Measurements from ENCODE around the gene FRAT2.

FRAT2 gene

GRCh38 chr10:97334370-97335175 is at the start of gene FRAT2:
Gene FRAT2, minus strand, starts transcription at chr10:97334729. Its CDS starts 157 bp downstream, at chr10:97334572.
- DNase-seq = peak; percentile 88

GRCh38 chr10:97384156-97384555 is 49.6 kb upstream of the FRAT2 start:
- no peak for DNase-seq

GRCh38 chr10:97383159-97383558 is 48.6 kb upstream of the FRAT2 start:
- no peak for DNase-seq

- no peak for DNase-seq
Observed at GRCh38 chr10:97381626-97382025, 47.1 kb upstream of the FRAT2 start.

- no peak for DNase-seq
Observed at GRCh38 chr10:97380516-97380915, 46.0 kb upstream of the FRAT2 start.

- DNase-seq = no peak
Observed at GRCh38 chr10:97378933-97379921, 44.7 kb upstream of the FRAT2 start.

- no peak for DNase-seq
Observed at GRCh38 chr10:97376413-97376812, 41.9 kb upstream of the FRAT2 start.

- DNase-seq = no peak
Observed at GRCh38 chr10:97373456-97373855, 38.9 kb upstream of the FRAT2 start.

- DNase-seq = no peak
Observed at GRCh38 chr10:97372233-97372875, 37.8 kb upstream of the FRAT2 start.

- DNase-seq = no peak
Observed at GRCh38 chr10:97371696-97372095, 37.2 kb upstream of the FRAT2 start.

GRCh38 chr10:97367126-97367649 is 32.7 kb upstream of the FRAT2 start:
- no peak for DNase-seq

- DNase-seq = no peak
Observed at GRCh38 chr10:97366572-97366971, 32.0 kb upstream of the FRAT2 start.

- DNase-seq = peak; percentile 73
Observed at GRCh38 chr10:97365761-97366351, 31.3 kb upstream of the FRAT2 start.

GRCh38 chr10:97363071-97363470 is 28.5 kb upstream of the FRAT2 start:
- DNase-seq = no peak

GRCh38 chr10:97362310-97363033 is 27.9 kb upstream of the FRAT2 start:
- DNase-seq = no peak

GRCh38 chr10:97361537-97361901 is 27.0 kb upstream of the FRAT2 start:
- DNase-seq = no peak

- no peak for DNase-seq
Observed at GRCh38 chr10:97360705-97361536, 26.4 kb upstream of the FRAT2 start.

GRCh38 chr10:97358781-97359180 is 24.3 kb upstream of the FRAT2 start:
- no peak for DNase-seq

GRCh38 chr10:97358349-97358748 is 23.8 kb upstream of the FRAT2 start:
- no peak for DNase-seq

GRCh38 chr10:97356918-97357317 is 22.4 kb upstream of the FRAT2 start:
- no peak for DNase-seq

- no peak for DNase-seq
Observed at GRCh38 chr10:97356318-97356914, 21.9 kb upstream of the FRAT2 start.
